AG04449 (cell line): ENCODE data around the gene KBTBD6.

Experiments
- CTCF ChIA-PET: fragments of 350-600 bp; formaldehyde crosslinking; extraction: SDS; loops from one replicate; lab custom pipeline; 2021; ENCODE audit warnings: antibody characterized with exemption; lab: Yijun Ruan, JAX
- POLR2A ChIA-PET: fragments of 400-600, 350-600 bp; formaldehyde crosslinking; extraction: SDS; loops from one replicate; lab custom pipeline; 2020; ENCODE audit warnings: antibody characterized with exemption, inconsistent platforms; lab: Yijun Ruan, JAX
- DNase-seq: peaks from one replicate; pipeline ENCODE4 v3.0.0-alpha.2; 2010; ENCODE audit warnings: low read depth, low spot score
- H3K4me3 ChIP-seq: 2 replicates; pipeline ENCODE4 v1.5.1; 2011; ENCODE audit warnings: low read depth, mild to moderate bottlenecking, control low read depth, low read length
- TF ChIP-seq, protein P1 (sequence below): IDR thresholded peaks from one replicate; pipeline ENCODE4 v1.5.1; 2011; ENCODE audit warnings: mild to moderate bottlenecking, moderate library complexity, low read length, control low read depth, inconsistent platforms; ENCODE audit not compliant: insufficient read depth; ENCODE audit errors: missing control alignments

The KBTBD6 gene

DNA sequence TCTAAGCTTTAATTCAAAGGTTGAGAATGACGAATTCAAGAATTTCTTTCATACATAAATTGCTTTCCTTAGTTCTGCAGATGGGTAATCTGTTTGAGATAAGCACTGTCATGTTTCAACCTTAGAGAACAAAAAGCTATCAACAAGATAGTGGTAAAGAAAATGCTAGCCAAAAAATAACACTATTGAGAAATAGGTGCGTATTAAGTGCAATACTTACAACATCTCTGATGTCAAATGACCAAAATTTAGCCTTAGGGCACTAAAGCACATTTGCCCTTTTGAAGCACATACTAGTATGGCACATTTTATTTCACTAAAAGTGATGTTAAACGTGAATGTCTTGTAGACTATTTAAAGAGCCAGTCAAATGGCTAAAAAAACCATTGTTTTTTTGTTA lies 4.9 kb downstream of the KBTBD6 start:
- H3K4me3 ChIP-seq: no peak overlapping the region
- TF ChIP-seq, protein P1, sequence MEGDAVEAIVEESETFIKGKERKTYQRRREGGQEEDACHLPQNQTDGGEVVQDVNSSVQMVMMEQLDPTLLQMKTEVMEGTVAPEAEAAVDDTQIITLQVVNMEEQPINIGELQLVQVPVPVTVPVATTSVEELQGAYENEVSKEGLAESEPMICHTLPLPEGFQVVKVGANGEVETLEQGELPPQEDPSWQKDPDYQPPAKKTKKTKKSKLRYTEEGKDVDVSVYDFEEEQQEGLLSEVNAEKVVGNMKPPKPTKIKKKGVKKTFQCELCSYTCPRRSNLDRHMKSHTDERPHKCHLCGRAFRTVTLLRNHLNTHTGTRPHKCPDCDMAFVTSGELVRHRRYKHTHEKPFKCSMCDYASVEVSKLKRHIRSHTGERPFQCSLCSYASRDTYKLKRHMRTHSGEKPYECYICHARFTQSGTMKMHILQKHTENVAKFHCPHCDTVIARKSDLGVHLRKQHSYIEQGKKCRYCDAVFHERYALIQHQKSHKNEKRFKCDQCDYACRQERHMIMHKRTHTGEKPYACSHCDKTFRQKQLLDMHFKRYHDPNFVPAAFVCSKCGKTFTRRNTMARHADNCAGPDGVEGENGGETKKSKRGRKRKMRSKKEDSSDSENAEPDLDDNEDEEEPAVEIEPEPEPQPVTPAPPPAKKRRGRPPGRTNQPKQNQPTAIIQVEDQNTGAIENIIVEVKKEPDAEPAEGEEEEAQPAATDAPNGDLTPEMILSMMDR: no peak
- CTCF ChIA-PET: no interaction called here
- POLR2A ChIA-PET: no interaction called here
- no peak for DNase-seq

DNA sequence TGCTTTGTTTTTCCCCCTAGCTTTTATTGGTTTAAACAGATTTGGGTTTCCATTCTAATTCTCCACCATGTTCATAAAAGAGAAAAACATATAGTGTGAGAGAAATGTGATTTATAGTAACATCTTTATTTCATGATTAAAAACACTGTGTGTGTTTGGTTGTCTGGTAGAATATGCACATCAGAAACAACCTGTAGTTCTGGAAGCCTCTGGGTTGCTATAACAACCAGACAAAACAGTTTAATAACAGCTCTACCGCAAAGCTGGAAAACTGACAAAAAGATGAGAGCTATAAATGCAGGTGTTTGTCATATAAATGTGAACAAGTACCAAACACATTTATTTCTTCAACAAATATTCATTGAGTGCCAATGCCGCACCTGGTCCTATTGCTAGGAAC lies 9.8 kb downstream of the KBTBD6 start:
- H3K4me3 ChIP-seq: no peak overlapping the region
- TF ChIP-seq, protein P1: no peak
- DNase-seq: no peak
- POLR2A ChIA-PET: no interaction called here
- CTCF ChIA-PET: no interaction called here

DNA sequence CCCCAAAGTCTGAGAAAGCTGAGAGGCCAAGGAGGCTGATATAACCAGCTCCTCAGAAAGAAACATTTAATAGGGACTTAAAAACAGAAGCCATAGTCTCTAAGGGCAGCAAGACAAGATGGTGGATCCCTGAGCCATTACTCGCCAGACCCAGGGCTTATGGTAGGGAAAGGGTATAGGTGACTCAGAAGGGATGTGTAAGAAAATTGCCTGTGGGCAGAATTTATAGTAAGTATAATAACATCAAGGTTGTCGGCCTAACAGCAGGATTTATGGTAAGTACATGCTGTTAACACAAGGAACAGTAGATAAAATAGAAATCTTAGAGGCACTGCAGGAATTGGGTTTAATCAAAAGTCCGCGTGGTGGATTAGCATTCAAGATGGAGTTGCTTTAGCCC lies 14.7 kb downstream of the KBTBD6 start:
- H3K4me3 ChIP-seq: no peak overlapping the region
- ChIA-PET POLR2A (interaction anchor here (0.6 kb wide), 1 partner anchor 44 kb away, joined by 4 read pairs; no protein-coding TSS in a partner anchor), CTCF (interaction anchor here (1.5 kb wide), 1 partner anchor 43 kb away, joined by 4 read pairs; no protein-coding TSS in a partner anchor)
- DNase-seq: no peak
- TF ChIP-seq, protein P1: no peak

DNA sequence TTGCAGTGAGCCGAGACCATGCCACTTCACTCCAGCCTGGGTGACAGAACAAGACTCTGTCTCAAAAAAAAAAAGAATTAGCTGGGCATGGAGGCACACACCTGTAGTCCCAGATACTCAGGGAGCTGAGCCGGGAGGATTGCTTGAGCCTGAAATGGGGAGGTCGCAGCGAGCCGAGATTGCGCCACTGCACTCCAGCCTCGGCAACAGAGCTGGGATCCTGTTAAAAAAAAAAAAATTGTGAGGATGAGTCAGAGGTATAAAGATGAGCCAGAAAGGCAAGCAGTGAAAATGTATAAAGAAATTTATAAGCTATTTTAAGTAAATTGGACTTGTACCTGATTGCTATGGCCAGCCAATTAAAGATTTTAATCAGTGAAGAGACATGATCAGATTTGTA lies 21.1 kb downstream of the KBTBD6 start:
- TF ChIP-seq, protein P1: no peak
- H3K4me3 ChIP-seq: no peak overlapping the region
- ChIA-PET CTCF (interaction anchor here (0.7 kb wide), 1 partner anchor 335 kb away, joined by 3 read pairs; no protein-coding TSS in a partner anchor), POLR2A (interaction anchor here (0.5 kb wide), 1 partner anchor 116 kb away, joined by 3 read pairs; no protein-coding TSS in a partner anchor)
- DNase-seq: no peak

DNA sequence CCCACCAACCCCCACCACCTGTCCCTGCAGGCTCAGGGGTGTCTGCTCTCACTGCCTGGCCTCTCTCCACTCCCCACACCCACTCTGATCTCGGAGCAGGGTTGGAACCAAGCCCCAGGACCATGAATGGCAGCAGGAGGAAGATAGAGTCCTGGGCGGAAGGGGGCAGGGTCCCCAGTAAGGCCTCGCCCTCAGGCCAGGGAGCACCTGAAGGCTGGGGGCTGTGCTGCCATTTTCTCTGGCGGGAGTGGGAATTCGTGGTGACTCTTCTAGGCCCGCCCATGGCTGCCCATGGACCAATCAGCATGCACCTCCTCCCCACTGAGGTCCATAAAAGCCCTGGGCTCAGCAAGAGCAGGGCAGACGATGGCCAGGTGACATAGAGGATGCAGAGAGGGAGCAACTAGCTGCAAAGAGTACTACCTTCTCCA lies 25.0 kb downstream of the KBTBD6 start:
- no peak overlapping the region for H3K4me3 ChIP-seq
- TF ChIP-seq, protein P1: no peak
- no peak for DNase-seq
- CTCF ChIA-PET: no interaction called here
- POLR2A ChIA-PET: no interaction called here

DNA sequence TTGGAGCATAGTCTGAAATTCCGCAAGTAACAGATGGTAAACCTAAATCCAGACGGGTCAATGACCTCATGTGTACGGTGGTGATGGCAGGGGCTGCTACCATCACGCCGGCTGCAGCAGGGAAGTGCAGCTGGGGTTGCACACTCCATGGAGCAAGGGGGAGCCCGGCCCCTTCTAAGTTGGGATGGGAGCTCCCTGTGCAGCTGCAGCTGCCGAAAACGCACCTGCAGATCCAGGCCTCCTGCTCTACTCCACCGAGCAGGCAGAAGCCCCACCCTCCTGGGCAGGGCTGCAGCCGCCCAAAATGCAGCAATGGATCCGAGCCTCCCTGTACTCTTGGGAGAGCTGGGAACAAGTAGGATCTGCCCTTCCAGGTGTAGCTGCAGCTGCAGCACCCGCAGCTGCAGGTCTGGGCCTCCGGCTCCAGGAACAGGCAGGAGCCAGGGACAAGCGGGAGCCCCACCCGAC lies 25.5 kb downstream of the KBTBD6 start:
- no peak for DNase-seq
- H3K4me3 ChIP-seq: no peak overlapping the region
- TF ChIP-seq, protein P1: no peak
- CTCF ChIA-PET: no interaction called here
- POLR2A ChIA-PET: no interaction called here
